ENCODE measurements around the gene TBRG1.

The TBRG1 gene

DNA sequence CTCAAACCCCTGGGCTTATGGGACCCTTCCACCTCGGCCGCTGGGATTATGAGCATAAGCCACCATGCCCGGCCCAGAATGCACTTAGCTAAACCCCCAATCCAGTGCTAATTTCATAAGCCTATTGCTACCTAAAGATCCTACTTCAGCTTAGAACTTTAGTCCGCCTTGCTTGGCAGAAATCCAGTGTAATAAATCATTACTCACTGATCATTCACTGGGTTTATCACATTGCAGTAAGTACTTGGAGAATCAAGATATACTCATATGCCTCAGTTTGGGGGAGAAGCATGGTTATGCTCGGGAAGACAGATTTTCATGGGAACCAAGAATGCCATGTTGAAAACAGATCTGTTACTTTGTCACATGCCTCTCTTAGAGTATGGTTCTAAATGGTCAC, 3.8 kb upstream of the TBRG1 start:
- no peak for DNase-seq (ENCODE audit: low read depth in 2 of 2)

DNA sequence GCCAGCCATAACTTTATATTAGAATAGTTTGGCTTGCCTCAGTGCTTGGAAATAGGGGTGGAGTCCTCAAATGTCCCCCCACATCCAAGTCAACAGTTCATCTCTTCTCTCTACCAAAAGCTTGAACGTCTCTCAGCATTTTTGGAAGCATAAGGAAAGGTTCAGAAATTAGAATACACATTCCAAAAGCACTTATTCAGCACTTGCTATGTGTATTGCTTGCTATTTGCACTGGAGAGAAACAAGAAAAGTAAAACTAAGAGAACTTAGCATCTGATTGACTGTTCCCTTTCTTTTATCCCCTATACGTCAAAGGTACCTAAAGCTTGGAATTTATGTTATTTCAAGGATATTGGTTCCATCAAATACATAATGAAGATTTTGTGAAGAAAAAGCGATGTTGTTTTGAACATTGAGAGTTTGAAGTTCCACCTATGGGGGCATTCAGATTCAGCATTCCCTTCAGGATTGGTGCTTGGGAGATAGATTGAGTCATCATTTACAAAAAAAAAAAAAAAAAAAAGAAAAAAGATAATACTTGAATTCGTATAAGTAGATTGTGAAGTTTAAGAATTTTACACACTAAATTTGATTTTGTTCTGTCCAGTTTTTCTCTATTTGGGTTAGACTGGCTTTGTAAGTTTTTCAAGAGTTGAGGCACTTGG, 1.3 kb downstream of the TBRG1 start:
- DNase-seq (ENCODE audit: low read depth in 2 of 2) = no peak

DNA sequence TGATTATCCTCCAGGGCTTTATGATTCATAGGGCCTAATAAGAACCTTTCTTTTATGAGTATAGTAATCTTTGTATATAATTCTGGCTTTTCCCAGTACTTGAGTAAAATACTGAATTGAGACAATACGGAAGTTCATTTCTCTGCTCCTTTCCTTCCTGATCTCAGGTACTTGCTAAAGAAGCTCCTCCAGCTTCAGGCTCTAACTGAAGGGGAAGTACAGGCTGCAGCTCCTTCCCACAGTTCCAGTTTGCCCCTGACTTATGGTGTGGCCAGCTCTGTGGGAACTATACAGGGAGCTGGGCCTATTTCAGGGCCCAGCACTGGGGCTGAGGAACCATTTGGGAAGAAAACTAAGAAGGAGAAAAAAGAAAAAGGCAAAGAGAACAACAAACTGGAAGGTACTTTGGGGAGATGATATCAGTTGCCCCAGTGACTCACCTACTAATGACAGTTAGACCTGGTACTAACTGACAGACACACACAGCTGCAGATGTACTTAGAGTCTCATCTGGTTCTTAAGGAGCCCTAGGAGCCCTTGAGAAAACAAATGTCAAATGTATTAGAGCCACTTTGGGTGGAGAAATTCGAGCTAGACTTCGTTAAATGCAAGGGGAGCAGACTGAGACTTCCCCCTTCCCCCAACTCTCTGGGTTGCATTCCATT, 3.0 kb downstream of the TBRG1 start:
- DNase-seq (ENCODE audit: low read depth in 2 of 2) = no peak

DNA sequence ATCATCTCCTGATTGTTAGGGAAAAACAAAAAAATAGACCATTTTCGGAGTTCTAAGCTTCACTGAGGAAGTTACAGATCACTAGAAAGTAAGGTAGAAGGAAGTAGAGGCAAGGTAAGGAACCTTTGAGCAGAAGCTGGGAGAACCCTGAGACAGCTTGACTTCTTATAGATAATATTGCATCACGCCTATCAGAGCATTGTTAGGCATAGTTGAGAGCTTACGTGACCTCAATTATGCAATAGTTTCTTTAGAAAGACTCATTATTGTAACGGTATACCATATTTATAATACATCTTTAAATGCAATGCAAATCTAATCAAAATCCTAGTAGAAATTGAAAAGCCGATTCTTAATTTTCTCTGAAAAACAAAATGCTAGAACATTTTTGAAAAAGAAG, 4.9 kb downstream of the TBRG1 start:
- DNase-seq (ENCODE audit: low read depth in 2 of 2) = no peak

DNA sequence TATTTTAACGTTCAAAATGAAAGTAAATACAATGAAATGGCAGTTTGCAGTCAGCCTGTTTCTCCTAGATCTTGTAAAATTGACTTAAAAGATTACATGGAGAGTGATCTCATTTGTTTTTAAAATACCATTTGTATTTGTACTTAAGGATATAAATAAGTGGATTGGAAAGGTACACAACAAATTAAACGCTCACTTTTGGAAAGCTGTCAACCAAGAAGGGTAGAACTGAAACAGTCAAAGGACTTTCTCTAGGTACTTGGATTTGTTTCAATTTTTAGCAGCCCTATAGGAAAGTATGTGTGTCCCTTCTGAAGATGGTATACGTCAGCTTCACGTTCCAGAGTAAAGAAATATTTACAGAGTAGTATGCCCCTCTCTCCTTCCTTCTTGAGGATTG, 7.3 kb downstream of the TBRG1 start:
- no peak for DNase-seq (ENCODE audit: low read depth in 2 of 2)

DNA sequence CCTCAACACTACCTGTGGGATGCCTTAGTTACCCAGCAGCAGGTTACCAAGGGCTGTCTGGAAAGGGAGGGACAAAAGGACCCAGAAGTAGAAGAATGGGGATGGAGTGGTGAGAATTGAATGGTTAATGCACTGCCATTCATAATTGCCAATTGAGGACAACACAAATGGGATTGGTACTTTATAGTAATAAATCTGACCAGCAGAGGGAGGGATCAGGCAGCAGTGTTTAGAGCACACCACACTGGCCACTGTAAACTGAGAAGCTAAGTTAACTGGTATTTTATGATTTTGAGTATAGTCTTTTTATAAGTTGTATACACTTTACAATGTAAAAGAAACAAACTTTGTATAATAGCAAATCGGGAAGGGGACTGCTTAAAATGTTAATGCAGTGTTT, 10.7 kb downstream of the TBRG1 start:
- no peak for DNase-seq (ENCODE audit: low read depth in 2 of 2)

DNA sequence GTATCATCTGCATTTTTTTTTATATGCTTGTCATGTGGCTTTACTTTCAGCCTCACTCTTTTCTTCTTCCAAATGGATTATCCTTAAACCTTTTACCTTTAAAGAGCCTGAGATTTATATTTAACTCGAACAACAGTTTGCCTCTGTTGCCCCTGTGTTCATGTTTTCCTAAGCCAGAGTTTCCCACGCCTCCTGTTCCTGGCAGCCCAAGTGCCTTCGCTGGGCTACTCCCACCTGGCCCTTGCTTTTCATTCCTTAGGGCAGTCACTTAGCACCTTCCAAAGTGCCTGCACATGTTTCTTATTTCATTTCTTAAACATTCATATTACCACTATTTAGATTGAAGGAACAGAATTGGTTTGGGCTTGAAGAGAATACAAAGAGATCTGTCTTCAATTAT, 13.3 kb downstream of the TBRG1 start:
- no peak for DNase-seq (ENCODE audit: low read depth in 2 of 2)

DNA sequence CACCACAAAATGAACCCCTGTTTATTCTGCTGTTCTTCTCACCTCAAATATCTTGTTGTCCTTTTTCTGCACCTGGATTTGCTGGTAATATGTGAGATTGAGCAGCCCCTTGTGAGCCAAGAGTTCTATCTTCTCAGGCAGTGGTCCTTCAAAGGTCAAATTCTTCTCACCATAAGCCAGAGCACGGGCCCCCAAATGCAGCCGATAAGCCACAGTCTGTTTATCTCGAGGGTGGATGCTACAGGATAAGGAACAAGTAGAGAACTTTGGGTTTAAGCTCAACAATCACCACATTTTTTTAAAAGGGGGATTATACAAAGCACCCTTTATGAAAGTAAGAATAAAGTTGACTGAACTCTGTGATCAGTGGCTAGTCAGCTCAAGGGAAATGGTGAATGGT, 15.8 kb downstream of the TBRG1 start:
- no peak for DNase-seq (ENCODE audit: low read depth in 2 of 2)

DNA sequence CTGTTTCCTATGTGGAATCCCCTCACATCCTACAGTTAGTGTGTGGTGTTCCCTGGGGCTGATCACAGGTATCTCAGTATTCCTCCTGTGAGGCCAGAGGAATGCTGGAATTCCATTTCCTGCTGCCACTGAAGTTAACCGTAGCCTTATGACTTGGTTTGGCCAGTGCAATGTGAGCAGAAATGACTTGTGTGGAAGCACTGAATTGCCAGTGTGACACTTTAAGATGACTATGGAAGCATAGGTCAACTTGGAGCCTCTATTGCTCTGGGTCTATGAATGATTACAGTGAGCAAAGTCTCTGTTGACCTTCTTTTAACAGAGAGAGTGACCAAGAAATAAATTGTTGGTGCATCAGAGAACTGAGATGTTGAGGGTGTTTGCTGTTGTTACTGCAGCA, 16.5 kb downstream of the TBRG1 start:
- DNase-seq (ENCODE audit: low read depth in 2 of 2) = no peak

DNA sequence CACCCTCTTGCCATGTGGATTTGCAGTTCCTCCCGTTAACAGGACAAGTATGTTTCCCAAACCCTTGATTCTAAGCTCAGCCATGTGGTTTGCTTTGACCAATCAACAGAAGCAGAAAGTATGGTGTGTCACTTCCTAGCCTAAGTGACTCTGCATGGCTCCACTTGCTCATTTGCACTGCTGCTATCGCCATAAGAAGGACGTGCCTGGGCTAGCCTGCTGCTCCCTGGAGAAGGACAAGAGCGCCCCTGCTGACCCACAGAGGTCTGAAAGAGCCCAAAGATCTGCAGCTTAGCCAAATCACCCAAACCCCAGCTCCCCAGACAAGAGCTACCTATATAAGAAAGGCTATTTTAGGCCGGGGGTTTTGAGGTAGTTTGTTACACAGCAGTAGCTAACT, 18.0 kb downstream of the TBRG1 start:
- DNase-seq (ENCODE audit: low read depth in 2 of 2) = no peak

DNA sequence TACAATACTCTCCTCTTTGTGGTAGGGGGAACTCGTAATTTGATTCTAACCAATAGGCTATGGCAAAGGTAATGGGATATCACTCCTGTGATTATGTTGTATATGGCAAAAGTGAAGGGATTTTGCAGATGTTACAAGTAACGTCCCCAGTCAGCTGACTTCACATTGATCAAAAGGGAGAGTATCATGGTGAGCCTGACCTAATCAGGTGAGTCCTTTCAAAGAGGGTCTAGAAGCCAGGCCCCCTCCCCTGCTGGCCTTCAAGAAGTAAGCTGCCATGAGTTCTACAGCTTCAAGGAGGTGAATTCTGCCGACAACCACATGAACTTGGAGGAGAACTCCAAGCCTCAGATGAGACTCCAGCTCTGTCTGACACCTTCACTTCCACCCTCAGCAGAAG, 20.0 kb downstream of the TBRG1 start:
- no peak for DNase-seq (ENCODE audit: low read depth in 2 of 2)

DNA sequence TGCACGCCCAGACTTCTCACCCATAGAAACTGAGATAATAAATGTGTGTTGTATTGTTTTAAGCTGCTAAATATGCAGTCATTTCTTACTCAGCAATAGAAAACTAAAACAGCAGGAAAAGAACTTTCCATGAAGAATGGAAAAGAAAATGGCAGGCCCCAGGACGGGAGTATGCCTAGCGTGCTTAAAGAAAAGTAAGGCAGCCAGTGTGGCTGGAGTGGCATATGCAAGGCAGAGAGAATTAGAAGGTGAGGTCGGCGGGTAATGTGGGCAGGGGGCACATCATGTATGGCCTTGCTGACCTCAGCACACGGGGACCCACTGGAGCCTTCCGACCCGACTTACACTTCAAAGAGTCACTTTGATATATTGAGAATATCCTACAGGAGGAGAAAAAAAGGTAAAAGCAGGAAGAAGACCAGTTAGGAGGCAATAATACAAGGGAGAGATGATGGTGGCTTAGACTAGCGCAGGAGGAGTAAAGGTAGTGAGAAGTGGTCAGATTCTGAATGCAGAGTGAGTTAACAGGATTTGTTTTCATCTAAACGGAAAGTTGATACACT, 20.5 kb downstream of the TBRG1 start:
- DNase-seq (ENCODE audit: low read depth in 2 of 2) = no peak

DNA sequence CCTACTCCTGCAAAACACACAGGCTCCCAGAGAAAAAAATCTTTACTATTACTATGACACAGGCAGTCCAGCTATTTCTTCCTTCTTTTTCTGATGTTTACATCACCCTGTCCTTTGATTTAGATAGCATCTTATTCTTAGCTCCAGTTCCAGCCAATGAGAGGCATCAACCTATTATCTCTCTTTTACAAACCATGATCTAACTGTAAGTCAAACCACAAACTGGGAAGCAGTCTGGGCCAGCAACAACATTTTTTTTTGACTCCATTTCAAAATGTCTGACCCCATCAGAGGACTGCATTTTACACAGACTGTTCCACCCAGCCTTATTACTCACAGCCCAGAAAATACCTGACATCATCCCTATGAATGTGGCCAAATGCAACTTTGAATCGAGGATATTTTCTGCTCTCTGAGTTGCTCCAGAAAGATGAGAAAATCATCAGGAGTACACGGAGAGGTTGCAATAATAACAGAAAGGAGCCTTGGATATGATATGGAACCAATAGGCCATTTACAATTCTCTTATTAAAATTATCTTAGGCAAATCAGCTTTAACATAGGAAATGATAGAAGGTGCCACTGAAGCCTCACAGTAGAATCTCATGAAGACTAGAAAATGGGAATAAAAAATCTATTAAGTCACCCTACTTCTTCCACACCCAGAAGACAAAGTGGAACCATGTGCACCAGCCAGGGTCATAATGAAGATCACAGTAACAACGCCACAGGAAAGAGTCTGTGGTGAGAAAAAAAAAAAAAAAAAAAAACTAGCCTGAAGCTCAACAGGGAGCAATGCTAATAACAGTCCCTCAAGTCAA, 21.2 kb downstream of the TBRG1 start:
- no peak for DNase-seq (ENCODE audit: low read depth in 2 of 2)

DNA sequence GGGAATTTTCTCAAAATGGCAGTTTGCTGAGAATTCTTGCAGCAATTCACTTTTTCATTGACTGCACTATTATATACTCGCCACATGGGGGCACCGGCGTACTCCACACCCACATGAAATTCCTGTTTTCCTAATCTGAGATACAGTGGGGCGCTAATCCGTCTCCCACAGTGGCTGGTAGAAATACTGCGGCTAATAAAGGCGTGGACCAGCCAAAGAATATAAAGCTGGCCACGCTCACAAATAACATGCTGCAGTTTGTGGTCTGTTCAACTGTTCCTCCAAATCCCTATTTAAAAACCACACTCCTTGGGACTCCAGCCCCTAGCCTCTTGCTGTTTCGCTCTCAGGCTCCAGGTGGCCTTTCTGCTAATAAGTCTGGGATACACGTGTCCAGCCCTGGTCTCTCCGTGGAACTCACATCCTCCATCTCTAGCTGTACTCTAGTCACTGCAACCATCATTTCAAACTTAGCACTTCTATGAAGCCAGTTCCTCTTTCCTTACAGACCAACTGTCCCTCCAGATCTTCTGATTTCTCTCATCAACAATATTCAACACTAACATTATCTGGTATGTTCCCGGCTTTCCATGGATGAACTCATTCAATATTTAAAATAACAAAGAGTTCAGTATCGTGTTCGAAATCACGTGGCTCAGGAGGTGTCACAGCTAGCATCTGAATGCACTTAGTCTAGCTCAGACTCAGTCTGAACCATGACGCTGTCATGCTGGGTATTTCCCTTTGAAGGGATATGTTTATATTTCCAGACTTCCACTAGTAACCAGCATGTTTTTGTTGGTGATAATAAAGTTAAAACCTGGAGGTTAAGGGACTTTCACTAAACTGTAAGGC, 22.0 kb downstream of the TBRG1 start:
- no peak for DNase-seq (ENCODE audit: low read depth in 2 of 2)

DNA sequence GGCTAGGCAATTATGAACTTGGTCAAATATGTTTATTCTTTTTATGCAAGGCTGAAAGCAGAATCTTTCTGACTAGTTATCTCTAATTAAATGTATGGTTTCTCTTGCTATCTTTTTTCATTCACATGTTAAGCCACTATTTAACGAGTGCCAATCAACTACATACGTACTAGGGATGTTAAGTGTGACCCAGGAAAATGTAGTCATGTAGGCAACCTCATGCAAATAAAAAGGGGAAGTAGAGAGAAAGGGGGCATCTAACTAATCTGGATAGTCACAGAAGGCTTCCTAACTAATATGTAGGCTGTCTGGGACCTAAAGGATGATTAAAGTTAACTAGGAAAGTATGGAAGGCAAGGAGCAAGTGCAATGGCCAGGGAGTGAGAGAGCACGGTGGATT, 23.5 kb downstream of the TBRG1 start:
- no peak for DNase-seq (ENCODE audit: low read depth in 2 of 2)

DNA sequence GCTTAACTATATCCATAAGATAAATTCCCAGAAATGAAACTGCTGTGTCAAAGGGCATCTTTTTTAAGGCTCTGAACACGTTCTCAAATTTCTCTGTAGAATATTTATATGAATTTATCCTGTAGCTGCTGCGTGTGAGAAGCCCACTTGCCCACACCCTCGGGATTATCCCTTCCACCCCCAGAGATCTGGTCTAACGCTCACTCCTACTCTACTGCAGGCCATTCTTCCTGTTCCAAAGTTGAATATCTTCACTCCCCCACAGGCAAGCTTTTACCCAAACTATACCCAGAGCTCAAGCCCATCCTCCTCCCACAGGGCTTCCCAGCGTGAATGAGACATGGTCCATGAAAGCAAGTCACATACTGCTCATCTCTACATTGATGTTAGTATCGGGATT, 25.9 kb downstream of the TBRG1 start:
- DNase-seq (ENCODE audit: low read depth in 2 of 2) = no peak

DNA sequence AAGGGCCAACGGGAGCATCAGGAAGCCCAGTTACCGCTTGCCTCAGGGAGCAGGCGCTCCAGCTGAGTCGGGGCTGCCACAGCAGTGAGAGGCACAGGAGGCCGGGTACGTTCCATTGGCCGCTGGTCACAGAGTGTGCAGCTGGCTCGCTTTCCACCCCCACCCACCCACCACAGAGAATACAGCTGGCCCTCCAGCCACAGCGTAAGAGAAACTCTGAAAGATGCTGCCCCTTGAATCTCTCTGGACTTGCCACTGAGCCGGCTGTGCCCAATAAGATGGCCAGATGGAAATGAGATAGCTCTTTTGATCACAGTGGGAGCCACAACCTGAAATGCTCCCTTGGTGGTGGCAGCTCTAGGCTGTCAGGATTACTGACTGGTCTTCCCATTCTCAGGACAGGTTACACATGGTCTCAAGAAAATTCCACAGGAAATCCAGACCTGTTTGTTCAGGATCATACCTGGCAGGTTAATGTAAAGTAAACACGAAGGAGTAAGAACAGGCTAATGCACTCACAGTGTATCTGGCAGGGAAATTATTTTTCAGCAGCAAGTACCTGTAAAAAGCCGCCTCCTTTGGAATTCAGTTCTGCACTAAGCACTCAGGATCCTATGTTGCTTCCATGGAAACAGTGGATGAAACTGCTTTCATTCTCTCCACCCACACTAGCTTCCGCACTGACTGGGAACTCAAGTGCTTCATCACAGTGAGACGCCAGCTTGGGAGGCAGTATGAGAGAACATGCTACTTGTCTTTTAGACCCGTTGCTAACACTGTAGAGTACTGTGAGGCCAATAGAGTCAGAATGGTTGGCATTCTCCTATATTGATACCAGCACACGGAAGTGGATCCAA, 34.3 kb downstream of the TBRG1 start:
- no peak for DNase-seq (ENCODE audit: low read depth in 2 of 2)

DNA sequence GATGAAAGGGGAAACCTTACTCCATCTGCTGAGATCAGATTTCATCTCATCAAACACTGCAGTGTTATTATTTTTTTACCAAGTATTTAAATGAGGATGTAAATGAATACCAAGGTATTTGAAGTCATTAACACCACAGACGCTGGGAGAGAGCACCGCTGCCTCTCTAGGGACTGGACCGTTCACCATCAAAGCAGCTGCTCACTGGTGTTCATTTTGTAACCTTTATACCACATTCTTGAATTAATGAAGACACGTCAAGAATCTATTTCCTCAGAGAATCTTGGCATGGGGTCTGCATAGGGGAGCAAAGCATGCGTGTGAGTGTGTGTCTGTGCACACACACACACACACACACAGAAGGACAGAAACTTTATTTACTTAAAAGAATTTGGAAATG, 35.2 kb downstream of the TBRG1 start:
- no peak for DNase-seq (ENCODE audit: low read depth in 2 of 2)

DNA sequence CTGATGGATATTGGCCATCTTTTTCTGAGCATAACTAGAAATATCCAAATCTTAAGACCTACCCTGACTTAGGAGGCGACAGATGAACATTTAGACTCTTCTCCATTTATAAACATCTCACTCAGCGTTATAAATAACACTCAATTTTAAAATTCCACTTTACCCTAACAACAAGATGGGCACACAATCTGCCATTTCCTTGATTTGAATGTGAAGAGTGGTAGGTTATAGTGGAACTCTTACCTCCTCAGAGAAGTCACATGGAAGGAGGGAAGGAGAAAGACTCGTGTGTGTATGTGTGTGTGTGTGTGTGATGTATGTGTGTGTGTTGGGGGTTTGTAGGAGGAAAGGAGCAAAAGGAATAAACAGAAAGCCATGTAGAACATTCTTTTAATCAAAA, 35.8 kb downstream of the TBRG1 start:
- DNase-seq (ENCODE audit: low read depth in 2 of 2) = no peak

DNA sequence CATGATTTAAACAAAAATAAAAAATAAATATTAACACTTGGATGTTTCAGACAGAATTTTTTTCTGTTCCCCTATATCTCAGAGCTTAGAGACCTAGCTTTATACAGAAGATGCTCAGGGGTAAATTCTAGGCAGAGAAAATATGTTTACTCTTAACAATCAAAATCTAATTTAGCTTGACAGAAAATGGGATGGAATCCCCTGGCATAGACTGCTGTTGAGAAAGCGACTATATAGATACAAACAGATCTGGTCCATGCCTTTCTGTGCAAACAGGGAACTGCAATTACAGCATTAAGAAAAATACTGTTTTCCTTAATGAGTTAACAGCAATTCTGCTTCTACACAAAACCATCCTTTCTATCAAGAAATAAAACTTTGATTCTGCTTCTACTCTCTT, 36.3 kb downstream of the TBRG1 start:
- DNase-seq (ENCODE audit: low read depth in 2 of 2) = no peak

DNA sequence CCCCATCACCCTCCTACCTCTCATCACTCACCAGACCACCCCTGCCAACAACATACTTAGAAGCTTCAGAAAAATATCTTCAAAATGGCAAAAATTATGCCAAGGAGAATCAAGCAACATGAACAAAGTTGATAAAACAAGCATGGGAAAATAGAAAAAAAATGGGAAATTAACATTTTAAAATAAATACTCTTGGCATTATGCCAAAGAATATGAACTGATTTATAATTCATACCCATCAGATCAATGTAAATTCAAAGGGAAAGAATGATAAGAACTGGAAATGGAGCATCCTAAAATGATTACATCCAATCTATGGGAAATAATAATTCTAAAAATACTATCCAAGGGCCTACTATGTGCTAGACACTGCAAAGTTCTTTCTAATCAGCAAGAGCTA, 38.9 kb downstream of the TBRG1 start:
- DNase-seq (ENCODE audit: low read depth in 2 of 2) = no peak

Measured in stimulated activated CD4-positive, alpha-beta T cell treated with anti-CD3 and anti-CD28 coated beads, Interleukin-1b, Interleukin-23, amount 100 ng/mL, for 1 hour (primary cell).